ENCODE measurements around the gene HOXB3.

The HOXB3 gene

DNA sequence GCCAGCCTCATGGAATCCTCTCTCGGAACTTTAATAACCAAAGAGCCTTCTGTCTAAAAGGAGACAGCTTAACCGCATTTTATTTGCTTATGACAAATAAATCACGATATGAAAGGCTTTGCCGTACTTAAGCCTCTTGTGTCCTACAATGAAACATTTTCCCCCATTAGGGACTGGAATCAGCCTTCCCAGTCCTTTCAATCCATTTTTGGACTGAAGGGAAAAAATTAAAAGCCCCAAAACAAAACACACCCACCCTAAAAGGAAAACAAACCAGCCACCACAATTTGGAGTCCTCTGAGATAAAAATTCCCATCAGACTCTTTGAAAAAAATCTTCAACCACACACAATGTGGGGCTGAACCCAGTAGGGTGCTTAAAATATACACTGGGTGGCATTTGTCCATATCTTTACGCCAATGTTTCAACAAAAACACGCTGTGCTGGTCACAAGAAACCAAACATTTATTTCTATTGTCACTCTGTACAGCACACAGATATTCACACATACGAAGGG is 14.9 kb downstream of the HOXB3 start:
- TF ChIP-seq, protein P1, sequence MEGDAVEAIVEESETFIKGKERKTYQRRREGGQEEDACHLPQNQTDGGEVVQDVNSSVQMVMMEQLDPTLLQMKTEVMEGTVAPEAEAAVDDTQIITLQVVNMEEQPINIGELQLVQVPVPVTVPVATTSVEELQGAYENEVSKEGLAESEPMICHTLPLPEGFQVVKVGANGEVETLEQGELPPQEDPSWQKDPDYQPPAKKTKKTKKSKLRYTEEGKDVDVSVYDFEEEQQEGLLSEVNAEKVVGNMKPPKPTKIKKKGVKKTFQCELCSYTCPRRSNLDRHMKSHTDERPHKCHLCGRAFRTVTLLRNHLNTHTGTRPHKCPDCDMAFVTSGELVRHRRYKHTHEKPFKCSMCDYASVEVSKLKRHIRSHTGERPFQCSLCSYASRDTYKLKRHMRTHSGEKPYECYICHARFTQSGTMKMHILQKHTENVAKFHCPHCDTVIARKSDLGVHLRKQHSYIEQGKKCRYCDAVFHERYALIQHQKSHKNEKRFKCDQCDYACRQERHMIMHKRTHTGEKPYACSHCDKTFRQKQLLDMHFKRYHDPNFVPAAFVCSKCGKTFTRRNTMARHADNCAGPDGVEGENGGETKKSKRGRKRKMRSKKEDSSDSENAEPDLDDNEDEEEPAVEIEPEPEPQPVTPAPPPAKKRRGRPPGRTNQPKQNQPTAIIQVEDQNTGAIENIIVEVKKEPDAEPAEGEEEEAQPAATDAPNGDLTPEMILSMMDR (IDR thresholded peaks at IDR 0.05) = no peak
- Histone ChIP-seq H3K4me3 (no peak overlapping the region), H3K27ac (peak overlapping the region in 1 of 2 donors; percentile 36)
- no peak for DNase-seq (ENCODE audit: low spot score)

GRCh38 chr17:48574505-48575065 is 15.5 kb downstream of the HOXB3 start:
- DNase-seq (ENCODE audit: low spot score) = no peak
- TF ChIP-seq, protein P1 (IDR thresholded peaks at IDR 0.05) = no peak
- peak overlapping the region in 1 of 2 donors; percentile 36 for H3K27ac ChIP-seq
- H3K4me3 ChIP-seq = no peak overlapping the region

DNA sequence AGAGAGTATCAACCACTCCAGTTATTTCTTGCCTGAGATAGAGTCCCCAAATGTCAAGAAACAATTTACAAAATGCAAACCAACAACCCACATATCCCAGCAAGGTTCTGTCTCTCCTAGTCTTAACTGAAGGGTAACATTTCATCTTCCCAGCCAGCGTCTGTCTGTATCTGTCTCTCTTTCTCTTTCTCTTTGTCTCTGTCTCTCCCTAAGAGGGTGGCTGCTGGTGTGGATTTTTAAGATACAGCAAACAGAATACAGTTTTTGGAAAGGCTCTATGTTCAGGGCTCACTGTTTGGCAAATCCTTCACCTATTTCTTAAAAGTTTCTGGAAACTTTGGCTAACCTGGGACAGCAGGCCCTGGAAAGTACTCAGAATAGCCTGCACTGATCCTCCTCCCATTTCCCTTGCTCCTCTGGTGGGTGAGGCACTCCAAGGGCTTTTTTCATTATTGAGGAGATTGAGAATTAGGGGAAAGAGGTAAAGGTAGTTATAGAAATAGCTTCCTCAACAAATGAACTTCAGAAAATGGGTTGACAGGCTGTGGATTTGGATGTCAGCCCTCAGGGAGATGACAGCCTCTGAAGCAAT is 18.1 kb downstream of the HOXB3 start:
- DNase-seq (ENCODE audit: low spot score) = no peak
- Histone ChIP-seq H3K4me3 (no peak overlapping the region), H3K27ac (peak overlapping the region in 1 of 2 donors; percentile 57)
- TF ChIP-seq, protein P1 (IDR thresholded peaks at IDR 0.05) = no peak

GRCh38 chr17:48571024-48571818 is 18.8 kb downstream of the HOXB3 start:
- H3K27ac ChIP-seq = peak overlapping the region in 1 of 2 donors; percentile 57
- peak overlapping the region; percentile 9 for H3K4me3 ChIP-seq
- DNase-seq (ENCODE audit: low spot score) = no peak
- TF ChIP-seq, protein P1 (IDR thresholded peaks at IDR 0.05) = no peak

DNA sequence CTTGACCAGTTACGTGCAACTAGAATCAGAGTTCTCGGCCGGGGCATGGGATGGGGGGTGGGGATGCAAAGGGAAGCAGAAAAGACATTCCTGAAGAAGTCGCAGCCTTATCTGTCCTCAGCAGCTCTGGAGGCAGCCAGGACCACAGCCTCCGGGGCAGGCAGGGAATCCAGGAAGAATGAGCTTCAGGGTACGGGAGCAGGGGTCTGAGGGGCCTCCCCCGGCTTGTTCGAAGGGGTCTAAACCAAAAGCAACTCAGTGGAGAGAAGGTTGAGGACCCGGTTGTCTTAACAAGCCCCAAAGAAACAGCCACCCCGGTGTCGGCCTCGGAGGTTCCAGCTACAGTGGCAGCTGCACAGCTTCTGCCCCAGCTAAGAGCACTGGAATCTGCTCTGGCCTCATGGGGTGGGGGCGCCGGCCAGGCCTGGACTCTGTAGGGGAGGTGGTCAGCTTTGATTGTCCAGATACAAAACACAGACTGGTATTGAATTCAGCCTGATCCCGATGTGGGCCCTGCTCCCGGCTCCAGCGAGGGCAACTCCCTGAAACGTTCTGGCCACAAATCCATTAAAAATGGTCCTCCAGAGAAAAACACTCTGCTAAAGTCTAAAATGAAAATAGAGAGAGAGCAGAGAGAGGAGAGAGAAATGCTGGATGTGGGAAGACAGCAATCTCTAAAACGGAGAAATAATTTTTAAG is 19.6 kb downstream of the HOXB3 start:
- TF ChIP-seq, protein P1 (IDR thresholded peaks at IDR 0.05) = no peak
- Histone ChIP-seq H3K27ac (peak overlapping the region in 1 of 2 donors; percentile 57), H3K4me3 (peak overlapping the region; percentile 9)
- DNase-seq (ENCODE audit: low spot score) = no peak

DNA sequence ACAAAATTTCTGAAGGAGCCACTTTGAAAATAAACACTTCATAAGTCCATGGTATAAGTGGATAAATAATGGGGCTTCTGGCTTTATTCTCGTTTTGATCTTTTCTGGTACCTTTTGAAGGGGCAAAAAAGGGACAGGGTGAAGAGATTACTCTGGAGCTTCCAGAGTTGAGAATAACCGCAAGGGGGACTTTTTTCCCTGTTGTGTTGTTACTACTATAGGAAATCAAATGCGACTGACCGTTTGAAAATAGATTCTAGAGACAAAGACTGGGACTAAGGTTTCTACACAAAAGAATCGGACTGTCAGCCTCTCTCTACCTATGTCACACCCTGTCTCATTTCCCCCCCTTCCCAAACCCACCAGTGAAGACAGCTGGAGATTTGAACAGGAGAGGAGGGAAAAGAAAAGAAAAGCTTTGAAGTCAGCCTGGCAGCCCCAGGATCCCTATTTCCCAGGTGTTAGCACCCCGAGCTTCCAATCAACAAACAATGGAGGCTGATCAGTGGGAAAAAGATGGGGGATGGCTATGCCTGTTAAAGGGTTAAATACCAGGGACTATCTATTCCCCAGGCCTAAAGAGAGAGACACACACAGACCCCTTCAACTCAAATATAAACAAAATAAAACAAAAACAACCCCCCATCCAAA is 20.2 kb downstream of the HOXB3 start:
- no peak for DNase-seq (ENCODE audit: low spot score)
- Histone ChIP-seq H3K27ac (peak overlapping the region in 1 of 2 donors; percentile 57), H3K4me3 (no peak overlapping the region)
- TF ChIP-seq, protein P1 (IDR thresholded peaks at IDR 0.05) = no peak
